ENCODE data around the gene DYRK1B. TPM values are rescaled to one million over a fixed set of nuclear protein-coding genes. Genes with fewer than 3 reads are reported as not detected.
"Not testable (repeated sequence)": the region's sequence is repeated elsewhere in the genome, so short reads cannot be mapped to it uniquely, and the experiment has no call there.

The DYRK1B gene
- polyA plus RNA-seq, 1 donor (not counting 4 experiments of a cell fraction or from before 2014, with no cell fraction given), result 4.6 TPM

DNA sequence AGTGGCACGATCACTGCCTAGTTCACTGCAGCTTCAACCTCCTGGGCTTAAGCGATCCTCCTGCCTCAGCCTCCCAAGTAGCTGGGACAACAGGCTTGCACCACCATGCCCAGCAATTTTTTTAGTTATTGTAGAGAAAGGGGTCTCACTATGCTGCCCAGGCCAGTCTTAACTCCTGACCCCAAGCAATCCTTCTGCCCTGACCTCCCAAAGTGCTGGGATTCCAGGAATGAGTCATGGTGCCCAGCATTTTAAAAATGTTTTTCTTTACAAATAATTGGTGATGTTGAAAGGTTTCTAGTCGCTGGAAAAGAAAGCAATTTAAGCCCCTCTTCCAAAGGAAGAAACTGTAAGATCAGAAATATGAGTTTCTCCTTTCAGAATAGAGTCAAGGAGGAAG lies 19.4 kb downstream of the DYRK1B start:
- Histone ChIP-seq H2AFZ (ENCODE audit: control insufficient read depth, low read length) (no peak overlapping the region), H3K27me3 (ENCODE audit: control insufficient read depth, extremely low read depth, insufficient read depth, low read length) (no peaks in the 10 kb centered on the region), H3K9me1 (ENCODE audit: control insufficient read depth, extremely low read depth, insufficient read depth, low read length) (no peaks in the 10 kb centered on the region), H4K20me1 (ENCODE audit: control insufficient read depth, extremely low read depth, insufficient read depth, low read length) (no peaks in the 10 kb centered on the region), H3K4me1 (ENCODE audit: control insufficient read depth, extremely low read depth, insufficient read depth, low read length) (no peaks in the 10 kb centered on the region), H3K9ac (ENCODE audit: control insufficient read depth, extremely low read depth, insufficient read depth, low read length) (no peak overlapping the region), H3K9me3 (ENCODE audit: control insufficient read depth, low read depth, low read length) (no peaks in the 10 kb centered on the region), H3K27ac (ENCODE audit: control insufficient read depth, insufficient read depth, low read length) (no peak overlapping the region), H3K79me2 (ENCODE audit: control insufficient read depth, insufficient read depth, low read length) (no peaks in the 10 kb centered on the region), H3K4me2 (ENCODE audit: control insufficient read depth, extremely low read depth, insufficient read depth, low read depth, low read length) (no peak overlapping the region), H3K4me3 (ENCODE audit: control insufficient read depth in 2 of 3, extremely low read depth in 1 of 3, insufficient read depth in 2 of 3, low read depth in 1 of 3, low read length in 3 of 3) (no peak overlapping the region), H3K36me3 (ENCODE audit: control insufficient read depth in 2 of 2, extremely low read depth in 1 of 2, insufficient read depth in 2 of 2, low read length in 2 of 2) (no peaks in the 10 kb centered on the region)
- dilution Hi-C loops (cut with MboI; ENCODE audit: extremely low pct_ligation_motif_present, low sequenced_read_pairs), result no loop called here
- DNase-seq (ENCODE audit: low read depth, low spot score) (no peak), FAIRE-seq (no peak)
- TF ChIP-seq, protein P1, sequence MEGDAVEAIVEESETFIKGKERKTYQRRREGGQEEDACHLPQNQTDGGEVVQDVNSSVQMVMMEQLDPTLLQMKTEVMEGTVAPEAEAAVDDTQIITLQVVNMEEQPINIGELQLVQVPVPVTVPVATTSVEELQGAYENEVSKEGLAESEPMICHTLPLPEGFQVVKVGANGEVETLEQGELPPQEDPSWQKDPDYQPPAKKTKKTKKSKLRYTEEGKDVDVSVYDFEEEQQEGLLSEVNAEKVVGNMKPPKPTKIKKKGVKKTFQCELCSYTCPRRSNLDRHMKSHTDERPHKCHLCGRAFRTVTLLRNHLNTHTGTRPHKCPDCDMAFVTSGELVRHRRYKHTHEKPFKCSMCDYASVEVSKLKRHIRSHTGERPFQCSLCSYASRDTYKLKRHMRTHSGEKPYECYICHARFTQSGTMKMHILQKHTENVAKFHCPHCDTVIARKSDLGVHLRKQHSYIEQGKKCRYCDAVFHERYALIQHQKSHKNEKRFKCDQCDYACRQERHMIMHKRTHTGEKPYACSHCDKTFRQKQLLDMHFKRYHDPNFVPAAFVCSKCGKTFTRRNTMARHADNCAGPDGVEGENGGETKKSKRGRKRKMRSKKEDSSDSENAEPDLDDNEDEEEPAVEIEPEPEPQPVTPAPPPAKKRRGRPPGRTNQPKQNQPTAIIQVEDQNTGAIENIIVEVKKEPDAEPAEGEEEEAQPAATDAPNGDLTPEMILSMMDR (optimal IDR thresholded peaks at IDR 0.05 in 1 of 3, IDR thresholded peaks at IDR 0.05 in 1 of 3, conservative IDR thresholded peaks at IDR 0.05 in 1 of 3; ENCODE audit: extremely low read depth in 1 of 3, insufficient read depth in 2 of 3, low read length in 3 of 3), result no peak
- no peak for TF ChIP-seq EZH2 (IDR thresholded peaks at IDR 0.05; ENCODE audit: low read length)

DNA sequence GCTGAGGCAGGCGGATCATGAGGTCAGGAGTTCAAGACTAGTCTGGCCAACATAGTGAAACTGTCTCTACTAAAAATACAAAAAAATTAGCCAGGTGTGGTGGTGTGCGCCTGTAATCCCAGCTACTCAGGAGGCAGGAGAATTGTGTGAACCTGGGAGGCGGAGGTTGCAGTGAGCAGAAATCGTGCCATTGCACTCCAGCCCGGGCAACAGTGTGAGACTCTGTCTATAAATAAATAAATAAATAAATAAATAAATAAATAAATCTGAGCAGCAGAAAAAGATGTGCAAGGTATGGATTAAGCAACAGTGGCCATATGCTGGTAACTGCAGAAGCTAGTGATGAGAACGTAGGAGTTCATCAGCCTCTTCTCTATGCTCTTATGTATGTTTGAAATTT lies 19.9 kb downstream of the DYRK1B start:
- dilution Hi-C loops (cut with MboI; ENCODE audit: extremely low pct_ligation_motif_present, low sequenced_read_pairs); H3K79me2 ChIP-seq (ENCODE audit: control insufficient read depth, insufficient read depth, low read length); H4K20me1 ChIP-seq (ENCODE audit: control insufficient read depth, extremely low read depth, insufficient read depth, low read length); H3K9me3 ChIP-seq (ENCODE audit: control insufficient read depth, low read depth, low read length); H3K4me2 ChIP-seq (ENCODE audit: control insufficient read depth, extremely low read depth, insufficient read depth, low read depth, low read length); H3K27ac ChIP-seq (ENCODE audit: control insufficient read depth, insufficient read depth, low read length); H3K27me3 ChIP-seq (ENCODE audit: control insufficient read depth, extremely low read depth, insufficient read depth, low read length); H3K36me3 ChIP-seq (ENCODE audit: control insufficient read depth in 2 of 2, extremely low read depth in 1 of 2, insufficient read depth in 2 of 2, low read length in 2 of 2); DNase-seq (ENCODE audit: low read depth, low spot score); H3K9ac ChIP-seq (ENCODE audit: control insufficient read depth, extremely low read depth, insufficient read depth, low read length); H2AFZ ChIP-seq (ENCODE audit: control insufficient read depth, low read length); H3K4me3 ChIP-seq (ENCODE audit: control insufficient read depth in 2 of 3, extremely low read depth in 1 of 3, insufficient read depth in 2 of 3, low read depth in 1 of 3, low read length in 3 of 3); H3K4me1 ChIP-seq (ENCODE audit: control insufficient read depth, extremely low read depth, insufficient read depth, low read length); FAIRE-seq; H3K9me1 ChIP-seq (ENCODE audit: control insufficient read depth, extremely low read depth, insufficient read depth, low read length): not testable (repeated sequence)

DNA sequence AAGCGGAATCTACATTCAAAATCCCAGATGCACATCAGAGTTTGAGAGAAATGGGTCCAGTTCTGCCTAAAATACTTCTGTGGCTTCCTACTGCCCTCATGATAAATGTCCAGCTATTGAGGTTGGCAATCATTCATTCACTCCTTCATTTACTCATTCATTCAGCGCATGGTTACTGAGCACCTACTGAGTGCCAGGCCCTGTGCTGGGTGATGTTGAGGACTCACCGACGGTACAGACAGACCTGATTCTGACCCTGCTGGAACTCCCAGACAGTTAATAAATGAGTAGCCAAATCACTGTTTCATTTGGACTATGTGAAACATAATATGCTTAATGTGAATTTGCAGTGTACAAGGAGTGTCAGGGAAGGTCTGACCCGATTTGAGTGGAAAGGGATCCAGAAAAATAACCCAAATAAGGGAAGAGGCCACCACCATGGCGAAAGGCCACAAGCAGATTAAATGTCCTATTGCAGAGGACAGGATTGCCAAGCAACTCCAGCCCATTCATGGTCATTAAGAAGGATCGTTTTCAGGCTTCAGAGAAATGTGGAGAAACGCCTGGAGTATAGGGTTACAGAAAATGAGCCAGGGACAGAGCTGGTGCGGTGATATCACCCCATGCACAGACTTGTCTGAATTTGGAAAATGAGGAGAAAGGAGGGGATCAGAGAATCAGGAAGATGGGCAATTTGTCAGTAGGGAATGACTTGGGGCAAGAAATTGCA lies 20.5 kb downstream of the DYRK1B start:
- TF ChIP-seq, protein P1 (optimal IDR thresholded peaks at IDR 0.05 in 1 of 3, IDR thresholded peaks at IDR 0.05 in 1 of 3, conservative IDR thresholded peaks at IDR 0.05 in 1 of 3; ENCODE audit: extremely low read depth in 1 of 3, insufficient read depth in 2 of 3, low read length in 3 of 3), result no peak
- TF ChIP-seq EZH2 (IDR thresholded peaks at IDR 0.05; ENCODE audit: low read length), result no peak
- H3K9me1 ChIP-seq (ENCODE audit: control insufficient read depth, extremely low read depth, insufficient read depth, low read length), result no peaks in the 10 kb centered on the region
- no peaks in the 10 kb centered on the region for H3K36me3 ChIP-seq (ENCODE audit: control insufficient read depth in 2 of 2, extremely low read depth in 1 of 2, insufficient read depth in 2 of 2, low read length in 2 of 2)
- H3K27me3 ChIP-seq (ENCODE audit: control insufficient read depth, extremely low read depth, insufficient read depth, low read length), result no peaks in the 10 kb centered on the region
- DNase-seq (ENCODE audit: low read depth, low spot score), result no peak
- no peak overlapping the region for H2AFZ ChIP-seq (ENCODE audit: control insufficient read depth, low read length)
- H3K4me1 ChIP-seq (ENCODE audit: control insufficient read depth, extremely low read depth, insufficient read depth, low read length), result no peaks in the 10 kb centered on the region
- no peak for FAIRE-seq
- H4K20me1 ChIP-seq (ENCODE audit: control insufficient read depth, extremely low read depth, insufficient read depth, low read length), result no peaks in the 10 kb centered on the region
- dilution Hi-C loops (cut with MboI; ENCODE audit: extremely low pct_ligation_motif_present, low sequenced_read_pairs), result no loop called here
- H3K4me2 ChIP-seq (ENCODE audit: control insufficient read depth, extremely low read depth, insufficient read depth, low read depth, low read length), result no peak overlapping the region
- no peaks in the 10 kb centered on the region for H3K9me3 ChIP-seq (ENCODE audit: control insufficient read depth, low read depth, low read length)
- H3K4me3 ChIP-seq (ENCODE audit: control insufficient read depth in 2 of 3, extremely low read depth in 1 of 3, insufficient read depth in 2 of 3, low read depth in 1 of 3, low read length in 3 of 3), result no peak overlapping the region
- no peak overlapping the region for H3K9ac ChIP-seq (ENCODE audit: control insufficient read depth, extremely low read depth, insufficient read depth, low read length)
- H3K27ac ChIP-seq (ENCODE audit: control insufficient read depth, insufficient read depth, low read length), result no peak overlapping the region
- H3K79me2 ChIP-seq (ENCODE audit: control insufficient read depth, insufficient read depth, low read length), result no peaks in the 10 kb centered on the region

All from keratinocyte (primary cell).